GM19193 (cell line): ENCODE data around the gene CHAC1.

Experiments used
- POLR2A ChIP-seq: IDR thresholded peaks from 4 replicates; pipeline ENCODE4 v1.6.1; 2011; ENCODE audit not compliant: insufficient read depth, insufficient read length; ENCODE audit errors: extremely low read depth

CHAC1 gene

GRCh38 chr15:40917585-40917984, 35.7 kb upstream of the CHAC1 start:
- no peak for TF ChIP-seq POLR2A

GRCh38 chr15:40918146-40918798, 35.0 kb upstream of the CHAC1 start:
- no peak for TF ChIP-seq POLR2A

- no peak for TF ChIP-seq POLR2A
Measured at GRCh38 chr15:40918799-40919392, 34.4 kb upstream of the CHAC1 start.

GRCh38 chr15:40921949-40922607, 31.2 kb upstream of the CHAC1 start:
- no peak for TF ChIP-seq POLR2A

- no peak for TF ChIP-seq POLR2A
Measured at GRCh38 chr15:40922608-40923005, 30.7 kb upstream of the CHAC1 start.

GRCh38 chr15:40923551-40923950, 29.7 kb upstream of the CHAC1 start:
- no peak for TF ChIP-seq POLR2A

GRCh38 chr15:40925495-40925862, 27.8 kb upstream of the CHAC1 start:
- TF ChIP-seq POLR2A: no peak

GRCh38 chr15:40925863-40926658, 27.2 kb upstream of the CHAC1 start:
- TF ChIP-seq POLR2A: no peak

GRCh38 chr15:40926659-40927494, 26.4 kb upstream of the CHAC1 start:
- no peak for TF ChIP-seq POLR2A

GRCh38 chr15:40927495-40927872, 25.8 kb upstream of the CHAC1 start:
- no peak for TF ChIP-seq POLR2A

- no peak for TF ChIP-seq POLR2A
Measured at GRCh38 chr15:40927873-40928806, 25.1 kb upstream of the CHAC1 start.

- peak; percentile 61 for TF ChIP-seq POLR2A
Measured at GRCh38 chr15:40928821-40929659, 24.2 kb upstream of the CHAC1 start, which contains the start of gene DLL4. Gene DLL4 (plus strand): TSS chr15:40929340. CDS start chr15:40929669, 329 bp downstream.
